NOMO-1 treated with dmso at 0.1 percent for 144 hours (cell line): ENCODE results near the gene KCNMA1.
"Not testable (repeated sequence)": the region's sequence is repeated elsewhere in the genome, so short reads cannot be mapped to it uniquely, and the experiment has no call there.

Experiments
- DNase-seq: peaks from one replicate; lab custom pipeline; 2025; ENCODE audit not compliant: unreplicated experiment; lab: John Stamatoyannopoulos, UW

Gene KCNMA1

DNA sequence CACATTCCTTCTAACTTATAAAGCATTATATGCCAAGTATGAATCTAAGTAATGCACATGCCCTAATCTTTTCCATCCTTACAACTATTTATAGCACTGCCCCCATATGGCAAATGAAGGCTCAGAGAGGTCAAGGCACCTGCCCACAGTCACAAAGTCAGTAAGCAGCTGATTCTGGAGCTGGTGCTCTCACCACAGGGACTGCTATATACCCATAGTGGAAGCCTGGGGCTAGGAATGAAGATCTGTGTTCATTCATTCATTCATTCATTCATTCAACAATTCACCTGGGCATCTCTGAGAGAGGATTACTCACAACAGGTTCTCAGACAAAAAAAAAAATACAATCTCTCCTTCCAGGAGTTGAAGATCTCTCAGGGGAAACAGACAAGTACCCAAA, 213.4 kb downstream of the KCNMA1 start:
- no peak for DNase-seq

- no peak for DNase-seq
Observed at GRCh38 chr10:77422491-77423338, 214.9 kb downstream of the KCNMA1 start.

- DNase-seq = no peak
Observed at GRCh38 chr10:77421591-77421990, 216.0 kb downstream of the KCNMA1 start.

DNA sequence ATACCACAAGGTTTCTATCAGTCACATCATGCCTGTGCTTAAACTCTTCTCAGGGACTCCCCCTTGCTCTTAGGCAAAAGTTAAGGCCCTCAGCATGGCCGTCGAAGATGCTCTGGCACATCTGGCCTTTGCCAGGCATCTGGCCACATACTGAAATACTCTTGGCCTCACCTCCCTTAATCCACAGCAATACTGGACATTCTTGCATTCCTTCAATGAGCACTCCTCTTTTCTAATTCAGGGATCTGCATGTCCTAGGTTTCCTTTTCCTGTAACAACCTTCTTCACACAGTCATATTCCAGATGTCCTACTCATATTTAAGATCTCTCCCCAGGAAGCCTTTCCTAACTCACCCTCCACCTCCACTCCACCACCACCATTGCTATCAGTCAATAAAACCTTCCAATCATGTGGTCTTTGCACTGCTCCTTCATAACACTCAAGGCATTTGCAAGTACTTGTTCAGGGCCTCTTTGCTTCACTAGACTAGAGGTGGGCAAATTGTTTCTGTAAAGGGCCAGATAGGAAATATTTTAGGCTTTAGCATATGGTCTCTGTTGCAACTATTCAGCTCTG, 216.6 kb downstream of the KCNMA1 start:
- no peak for DNase-seq

- DNase-seq = no peak
Observed at GRCh38 chr10:77419979-77420378, 217.6 kb downstream of the KCNMA1 start.

DNA sequence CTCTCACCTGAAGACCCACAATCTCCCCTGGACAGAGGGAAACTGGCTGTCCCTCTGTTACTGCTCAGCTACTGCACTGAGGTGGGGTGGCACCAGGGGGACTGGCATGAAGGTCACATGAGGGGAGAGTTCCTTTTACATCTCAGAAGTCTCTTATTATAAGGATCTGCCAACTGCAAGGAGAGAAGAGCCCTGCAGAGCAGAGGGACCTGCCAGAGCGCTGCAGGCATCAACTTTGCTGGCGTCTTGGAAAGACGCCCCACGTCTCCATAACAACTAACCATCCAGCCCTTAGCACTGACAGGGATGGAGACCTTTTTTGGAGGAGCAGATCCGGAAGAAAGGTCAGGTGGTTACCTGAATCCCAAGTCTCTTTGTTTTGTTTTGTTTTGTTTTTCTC, 218.6 kb downstream of the KCNMA1 start:
- no peak for DNase-seq

GRCh38 chr10:77417806-77418640, 219.6 kb downstream of the KCNMA1 start:
- DNase-seq = no peak

DNA sequence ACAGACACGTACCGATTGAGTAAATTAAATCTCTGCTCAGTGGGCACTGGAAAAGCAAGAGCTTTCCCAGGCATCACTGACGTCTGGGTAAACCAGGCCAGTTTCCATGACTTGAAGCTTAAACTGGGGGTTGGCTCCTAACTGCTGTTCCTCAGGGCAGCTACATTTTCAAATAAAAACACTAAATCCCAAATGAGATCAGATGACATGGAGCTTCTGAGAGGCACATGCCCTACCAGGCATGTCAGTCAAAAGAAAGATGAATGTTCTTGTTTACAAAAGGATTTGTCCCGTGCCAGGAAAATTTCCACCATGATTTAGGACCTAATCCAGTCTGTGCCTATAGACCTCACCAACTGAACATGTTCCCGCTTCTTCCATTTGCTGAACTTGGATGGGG, 220.2 kb downstream of the KCNMA1 start:
- no peak for DNase-seq

GRCh38 chr10:77416311-77417135, 221.1 kb downstream of the KCNMA1 start:
- DNase-seq = no peak

- no peak for DNase-seq
Observed at GRCh38 chr10:77415313-77415960, 222.2 kb downstream of the KCNMA1 start.

DNA sequence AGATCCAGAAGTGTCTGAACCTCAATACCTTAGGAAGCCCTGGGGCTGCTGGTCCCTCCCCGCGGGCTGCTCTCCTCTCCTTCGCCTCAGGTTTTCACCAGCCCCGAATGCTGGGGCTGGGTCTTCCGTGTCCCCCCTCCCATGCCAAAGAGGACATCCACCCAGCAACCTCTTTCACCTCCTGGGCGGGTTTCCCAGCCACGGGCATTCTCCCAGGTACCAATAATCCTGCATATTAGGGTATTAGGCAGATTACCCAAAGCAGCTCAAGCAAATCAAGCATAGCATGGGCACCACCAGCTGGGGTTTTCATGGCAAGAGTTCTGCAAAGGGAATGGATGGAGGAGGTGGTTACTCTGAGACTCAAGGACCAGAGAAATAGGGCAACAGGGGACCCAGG, 224.4 kb downstream of the KCNMA1 start:
- DNase-seq = no peak

DNA sequence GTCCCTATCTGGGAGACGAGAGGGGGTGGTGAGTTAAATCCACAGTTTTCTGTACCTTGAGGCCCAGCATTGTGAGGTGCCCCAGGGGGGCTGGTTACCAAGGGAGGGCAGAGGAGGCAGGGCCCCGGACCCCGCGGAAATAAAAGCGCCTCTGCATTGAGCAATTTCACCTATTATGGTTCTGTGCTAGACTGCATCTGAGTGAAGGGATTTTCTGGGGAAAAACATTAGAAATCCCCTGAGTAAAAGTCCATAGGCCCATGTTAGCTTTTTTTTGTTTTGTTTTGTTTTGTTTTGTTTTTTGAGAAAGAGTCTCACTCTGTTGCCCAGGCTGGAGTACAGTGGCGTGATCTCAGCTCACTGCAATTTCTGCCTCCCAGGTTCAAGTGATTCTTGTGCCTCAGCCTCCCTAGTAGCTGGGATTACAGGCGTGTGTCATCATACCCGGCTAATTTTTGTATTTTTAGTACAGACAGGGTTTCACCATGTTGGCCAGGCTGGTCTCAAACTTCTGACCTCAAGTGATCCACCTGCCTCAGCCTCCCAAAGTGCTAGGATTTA, 225.0 kb downstream of the KCNMA1 start:
- not testable (repeated sequence) for DNase-seq

- no peak for DNase-seq
Observed at GRCh38 chr10:77411805-77412204, 225.8 kb downstream of the KCNMA1 start.

- DNase-seq = no peak
Observed at GRCh38 chr10:77410523-77410922, 227.1 kb downstream of the KCNMA1 start.

GRCh38 chr10:77409697-77410471, 227.7 kb downstream of the KCNMA1 start:
- no peak for DNase-seq

GRCh38 chr10:77408259-77408658, 229.3 kb downstream of the KCNMA1 start:
- no peak for DNase-seq

GRCh38 chr10:77406764-77407430, 230.7 kb downstream of the KCNMA1 start:
- DNase-seq = no peak

DNA sequence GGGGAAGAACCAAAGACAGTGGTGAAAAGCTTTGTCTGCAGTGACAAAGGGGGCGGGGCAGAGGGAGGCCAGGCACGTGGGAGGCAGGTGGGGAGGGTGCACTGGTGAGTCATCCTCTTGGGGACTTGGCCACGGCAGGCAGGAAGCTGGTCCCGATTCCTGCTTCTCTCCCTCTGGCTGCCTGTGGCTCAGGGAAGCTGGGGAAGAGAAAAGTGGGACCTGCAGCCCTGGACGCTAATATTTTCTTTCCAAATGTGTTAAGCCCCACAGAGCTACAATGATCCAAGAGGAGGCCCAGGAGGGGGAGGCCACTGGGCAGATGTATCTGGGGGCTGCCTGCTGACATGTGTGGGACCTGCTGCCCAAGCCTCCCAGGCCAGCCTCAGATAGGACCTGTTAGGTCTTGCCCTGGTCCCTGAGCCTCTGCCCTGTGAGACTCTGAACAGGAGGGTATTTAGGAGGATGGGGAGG, 231.8 kb downstream of the KCNMA1 start:
- peak; percentile 7 for DNase-seq

DNA sequence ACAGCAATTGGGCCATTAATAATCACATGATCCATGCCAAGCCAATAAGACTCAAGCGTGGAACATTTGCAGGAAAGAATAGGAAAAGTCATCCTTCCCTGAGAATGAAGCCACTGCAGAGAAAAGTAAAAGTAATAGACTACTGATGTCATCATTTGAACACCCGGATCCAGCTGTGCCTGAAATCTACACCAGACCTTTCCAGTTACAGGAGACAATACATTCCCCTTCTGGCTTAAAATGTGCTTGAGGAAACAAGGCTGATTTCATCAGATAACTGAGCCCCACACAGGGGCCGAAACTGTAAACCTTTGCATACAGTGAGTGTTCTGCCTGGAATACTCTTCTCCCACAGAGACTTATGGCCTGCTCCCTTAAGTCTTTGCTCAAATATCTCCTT, 232.8 kb downstream of the KCNMA1 start:
- no peak for DNase-seq
